PC-9 (cell line): ENCODE measurements around the gene TRABD2B. TPM values are rescaled to one million over a fixed set of nuclear protein-coding genes. Genes with fewer than 3 reads are reported as not detected.

Source experiments
- BruUV-seq: library from RNA; stranded (reverse); fragments of 400-500 nt; replicated peaks from 2 replicates; lab custom pipeline; 2021; lab: Mats Ljungman, UMichigan
- CTCF ChIA-PET: fragments of 300-600 bp; sonication (Branson Sonifier 250); formaldehyde crosslinking; loops from one replicate; lab custom pipeline; 2022; ENCODE audit warnings: antibody characterized with exemption; lab: Charles Lee
- POLR2A ChIA-PET: fragments of 300-600 bp; sonication (Branson Sonifier 250); formaldehyde crosslinking; loops from one replicate; lab custom pipeline; 2022; ENCODE audit warnings: antibody characterized with exemption; ENCODE audit not compliant: unreplicated experiment; lab: Charles Lee
- DNase-seq, 2 experiments: peaks; one replicate each; pipeline versions ENCODE4 v3.0.0 to v3.0.0-alpha.2; 2015 to 2022; ENCODE audit warnings: mixed read lengths in 1 of 2
- H2AFZ ChIP-seq: fragments of 200-600 bp; sonication (generic); 2 replicates; pipeline ENCODE4 v1.8.1; 2017; ENCODE audit warnings: antibody characterized with exemption
- H3F3A ChIP-seq: fragments of 200-600 bp; sonication (generic); 2 replicates; pipeline ENCODE4 v1.8.1; 2017; ENCODE audit warnings: antibody characterized with exemption, mild to moderate bottlenecking, low read depth; ENCODE audit not compliant: insufficient read depth
- H3K27ac ChIP-seq: fragments of 200-600 bp; sonication (generic); 2 replicates; pipeline ENCODE4 v1.6.1; 2016; ENCODE audit warnings: mixed run types
- H3K27me3 ChIP-seq: fragments of 200-600 bp; sonication (generic); 2 replicates; pipeline ENCODE4 v1.6.1; 2016; ENCODE audit warnings: low read depth, mixed run types; ENCODE audit not compliant: insufficient read depth
- H3K36me3 ChIP-seq: fragments of 200-600 bp; sonication (generic); 2 replicates; pipeline ENCODE4 v1.6.1; 2016; ENCODE audit warnings: low read depth, mixed run types
- H3K4me1 ChIP-seq: fragments of 200-600 bp; sonication (generic); replicated peaks from 2 replicates; pipeline ENCODE4 v1.6.1; 2016; ENCODE audit warnings: mixed run types; ENCODE audit not compliant: insufficient read depth
- H3K4me2 ChIP-seq: fragments of 200-600 bp; sonication (generic); 2 replicates; pipeline ENCODE4 v1.6.1; 2017; ENCODE audit warnings: mixed run types
- H3K4me3 ChIP-seq: fragments of 200-600 bp; sonication (generic); 2 replicates; pipeline ENCODE4 v1.6.1; 2016; ENCODE audit warnings: mixed run types
- H3K79me2 ChIP-seq: fragments of 200-600 bp; sonication (generic); 2 replicates; pipeline ENCODE4 v1.6.1; 2017; ENCODE audit warnings: low read depth, mixed run types
- H3K9me2 ChIP-seq: fragments of 200-600 bp; sonication (generic); 2 replicates; pipeline ENCODE4 v1.8.1; 2017; ENCODE audit warnings: mild to moderate bottlenecking; ENCODE audit not compliant: insufficient read depth
- H3K9me3 ChIP-seq: fragments of 200-600 bp; sonication (generic); 2 replicates; pipeline ENCODE4 v1.8.1; 2016; ENCODE audit warnings: low read depth; ENCODE audit not compliant: insufficient read depth
- H4K20me1 ChIP-seq: fragments of 200-600 bp; sonication (generic); 2 replicates; pipeline ENCODE4 v1.8.1; 2017; ENCODE audit not compliant: insufficient read depth
- CTCF ChIP-seq: fragments of 200-600 bp; sonication (generic); conservative IDR thresholded peaks from 2 replicates; pipeline ENCODE4 v1.6.1; 2017; ENCODE audit warnings: mixed run types, antibody characterized with exemption, mild to moderate bottlenecking, moderate library complexity
- EZH2 ChIP-seq: fragments of 200-600 bp; sonication (generic); IDR thresholded peaks from 2 replicates; pipeline ENCODE4 v1.8.0; 2017; ENCODE audit warnings: antibody characterized with exemption, low read depth
- intact Hi-C: fragments of 100-400 bp; cut with micrococcal nuclease; formaldehyde crosslinking; loops from one replicate; pipeline ENCODE4 v1.10.0; 2022; ENCODE audit not compliant: unreplicated experiment
- total RNA-seq: library from RNA; stranded (reverse); gene quantifications from 2 replicates; pipeline ENCODE4 v1.2.3, GENCODE V29; 2021

The TRABD2B gene
- total RNA-seq, 1 experiment from 2014 or later, result not detected

- no peak overlapping the region for H3K27ac ChIP-seq
- ChIA-PET POLR2A (no interaction called here), CTCF (no interaction called here)
- TF ChIP-seq EZH2, result no peak
- no peak for TF ChIP-seq CTCF
- H3K79me2 ChIP-seq, result no peaks in the 10 kb centered on the region
- BruUV-seq, result no TSS peak
- no peak overlapping the region for H2AFZ ChIP-seq
- no peak overlapping the region for H3K4me2 ChIP-seq
- no peak for DNase-seq
- H4K20me1 ChIP-seq, result no peaks in the 10 kb centered on the region; the same call in 1 of the 2 replicates
- H3K9me3 ChIP-seq, result no peaks in the 10 kb centered on the region
- intact Hi-C loops, result no loop called here
- H3K4me1 ChIP-seq, result peaks cover 6% of the 10 kb centered on the region; the same call in 1 of the 2 replicates
- H3K9me2 ChIP-seq, result no peaks in the 10 kb centered on the region
- H3K27me3 ChIP-seq, result no peaks in the 10 kb centered on the region
- no peaks in the 10 kb centered on the region for H3F3A ChIP-seq
- no peaks in the 10 kb centered on the region for H3K36me3 ChIP-seq
- no peak overlapping the region for H3K4me3 ChIP-seq
These were observed 56.4 kb downstream of the TRABD2B start for GRCh38 chr1:47940779-47941178.

GRCh38 chr1:47940326-47940725 lies 56.9 kb downstream of the TRABD2B start:
- no peak for DNase-seq
- no TSS peak for BruUV-seq
- Histone ChIP-seq H2AFZ (no peak overlapping the region), H3K27me3 (no peaks in the 10 kb centered on the region), H3K79me2 (no peaks in the 10 kb centered on the region), H4K20me1 (no peaks in the 10 kb centered on the region; the same call in 1 of the 2 replicates), H3K4me3 (no peak overlapping the region), H3K4me2 (no peak overlapping the region), H3K36me3 (no peaks in the 10 kb centered on the region), H3K9me3 (no peaks in the 10 kb centered on the region), H3K4me1 (peaks cover 6% of the 10 kb centered on the region; the same call in 1 of the 2 replicates), H3K27ac (no peak overlapping the region), H3K9me2 (no peaks in the 10 kb centered on the region), H3F3A (no peaks in the 10 kb centered on the region)
- no peak for TF ChIP-seq CTCF
- no peak for TF ChIP-seq EZH2
- CTCF ChIA-PET, result no interaction called here
- intact Hi-C loops, result no loop called here
- POLR2A ChIA-PET, result no interaction called here

GRCh38 chr1:47938520-47938919 lies 58.7 kb downstream of the TRABD2B start:
- no peak for TF ChIP-seq CTCF
- TF ChIP-seq EZH2, result no peak
- intact Hi-C loops, result no loop called here
- Histone ChIP-seq H3K9me3 (no peaks in the 10 kb centered on the region), H3K36me3 (no peaks in the 10 kb centered on the region), H3K27ac (no peak overlapping the region), H3K4me1 (peaks cover 6% of the 10 kb centered on the region; the same call in 1 of the 2 replicates), H3K27me3 (0 out of 2 replicates have a peak, but pooled peaks cover 5% of the 10 kb centered on the region), H3K4me2 (no peak overlapping the region), H3K79me2 (no peaks in the 10 kb centered on the region), H3K4me3 (no peak overlapping the region), H3F3A (no peaks in the 10 kb centered on the region), H3K9me2 (no peaks in the 10 kb centered on the region), H4K20me1 (no peaks in the 10 kb centered on the region; the same call in 1 of the 2 replicates), H2AFZ (no peak overlapping the region)
- CTCF ChIA-PET, result no interaction called here
- BruUV-seq, result no TSS peak
- POLR2A ChIA-PET, result no interaction called here
- DNase-seq, result no peak
